Measurements from ENCODE around the gene DNM1.
"Not testable (repeated sequence)": the region's sequence is repeated elsewhere in the genome, so short reads cannot be mapped to it uniquely, and the experiment has no call there.

Gene DNM1

DNA sequence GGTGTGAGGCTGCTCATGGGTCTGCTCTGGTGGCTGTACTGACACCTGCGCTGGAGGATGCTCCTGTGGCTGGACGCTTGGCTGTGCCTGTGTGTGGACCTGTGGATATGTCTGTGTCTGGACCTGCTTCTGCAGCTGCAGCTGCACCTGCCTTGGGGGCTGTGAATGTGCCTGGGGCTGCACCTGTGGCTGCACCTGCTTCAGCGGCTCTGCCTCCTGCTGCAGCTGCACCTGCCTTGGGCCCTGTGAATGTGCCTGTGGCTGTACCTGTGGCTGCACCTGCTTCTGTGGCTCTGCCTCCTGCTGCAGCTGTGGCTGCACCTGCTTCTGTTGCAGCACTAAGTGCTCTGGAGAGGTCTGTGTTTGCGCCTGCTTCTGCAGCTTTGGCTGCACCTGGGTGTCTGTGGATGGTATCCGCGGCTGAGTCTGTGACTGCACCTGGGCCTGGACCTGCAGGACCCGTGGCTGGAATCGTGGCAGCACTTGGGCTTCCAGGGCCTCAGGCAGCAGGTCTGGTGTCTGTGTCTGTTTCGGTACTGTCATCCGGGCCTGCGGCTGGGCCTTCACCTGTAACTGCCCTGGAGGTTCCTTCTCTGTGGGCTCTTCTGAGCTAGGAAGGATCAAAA, 24.3 kb upstream of the DNM1 start:
- DNase-seq = no peak

DNA sequence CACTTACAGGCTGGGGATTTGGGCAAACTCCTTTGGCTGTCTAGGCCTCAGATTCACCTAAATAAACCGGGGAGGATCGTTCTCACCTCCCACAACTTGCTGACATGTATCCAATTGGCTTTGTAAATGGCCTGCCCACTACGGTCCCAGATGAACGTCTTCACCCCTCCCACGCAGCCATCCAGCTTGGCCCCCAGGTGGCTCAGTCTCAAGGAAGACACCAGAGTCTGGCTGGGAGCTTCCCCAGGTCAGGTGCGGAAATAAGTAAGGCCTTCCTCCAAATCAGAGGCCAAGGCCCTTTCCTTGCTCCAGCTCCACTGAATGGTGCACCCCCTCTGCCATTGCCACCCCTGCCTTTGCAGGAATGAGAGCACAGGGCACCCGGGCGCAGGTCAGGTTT, 23.2 kb upstream of the DNM1 start:
- DNase-seq = no peak

DNA sequence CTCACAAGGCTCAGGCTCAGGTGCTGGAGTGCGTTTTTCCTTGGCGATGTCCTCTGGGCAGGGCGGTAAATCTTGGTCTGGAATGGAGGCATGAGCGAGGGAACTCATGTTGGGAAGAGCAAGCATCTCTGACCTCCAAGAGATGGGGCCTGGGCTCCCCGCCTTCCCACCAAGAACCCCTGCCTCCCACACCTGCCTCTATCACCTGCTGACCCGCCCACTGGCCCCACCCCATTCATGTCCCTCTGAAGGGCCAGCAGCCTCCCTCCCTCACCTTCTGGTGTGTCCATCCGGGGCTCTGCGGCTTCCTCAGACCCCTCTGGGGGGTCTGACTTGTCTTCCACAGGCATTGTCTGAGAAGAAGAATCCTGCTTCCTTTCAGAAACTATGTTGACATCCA, 22.7 kb upstream of the DNM1 start:
- no peak for DNase-seq

DNA sequence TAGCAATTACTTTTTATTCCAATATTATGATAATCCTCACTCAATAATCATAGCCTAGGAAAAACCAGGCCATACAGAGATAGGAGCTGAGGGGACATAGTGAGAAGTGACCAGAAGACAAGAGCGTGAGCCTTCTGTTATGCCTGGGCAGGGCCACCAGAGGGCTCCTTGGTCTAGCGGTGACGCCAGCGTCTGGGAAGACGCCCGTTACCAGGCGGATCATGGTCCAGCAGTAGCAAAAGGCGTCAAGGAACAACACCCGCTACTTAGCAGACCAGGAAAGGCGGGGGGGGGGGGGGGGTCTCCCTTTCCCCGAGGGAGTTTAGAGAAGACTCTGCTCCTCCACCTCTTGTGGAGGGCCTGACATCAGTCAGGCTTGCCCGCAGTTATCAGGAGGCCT, 21.7 kb upstream of the DNM1 start:
- DNase-seq = not testable (repeated sequence)

DNA sequence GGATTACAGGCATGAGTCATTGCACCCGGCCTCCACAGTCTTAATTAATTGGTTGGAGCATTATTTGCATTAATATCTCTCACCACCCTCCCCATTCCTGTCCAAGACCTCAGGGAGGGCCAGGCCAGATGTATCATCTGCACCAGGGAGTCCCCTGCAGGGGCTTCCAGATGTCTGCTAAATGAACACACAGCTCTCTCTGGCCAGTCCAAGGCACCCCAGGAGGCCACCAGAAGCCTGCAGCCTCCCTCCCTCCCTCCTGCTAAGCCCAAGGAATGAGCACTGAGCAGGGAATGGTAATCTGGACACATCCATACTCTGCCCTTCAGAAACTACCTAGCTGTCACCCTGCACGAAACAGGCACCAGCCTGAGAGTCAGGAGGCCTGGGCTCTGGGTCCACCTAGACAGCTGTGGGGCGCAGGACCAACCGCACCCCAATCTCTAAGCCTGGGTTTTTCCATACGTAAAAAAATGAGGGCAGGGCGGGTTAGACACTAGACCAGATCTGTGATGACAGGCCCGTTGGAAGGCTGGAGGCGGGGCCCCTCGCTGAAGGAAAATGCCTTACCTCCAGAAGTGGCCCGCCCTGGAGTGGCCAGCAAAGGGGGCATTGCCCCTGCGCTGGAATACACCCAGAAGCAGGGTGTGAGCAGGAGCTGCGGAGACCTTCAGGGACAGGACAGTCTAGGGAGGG, 20.1 kb upstream of the DNM1 start:
- DNase-seq = no peak

DNA sequence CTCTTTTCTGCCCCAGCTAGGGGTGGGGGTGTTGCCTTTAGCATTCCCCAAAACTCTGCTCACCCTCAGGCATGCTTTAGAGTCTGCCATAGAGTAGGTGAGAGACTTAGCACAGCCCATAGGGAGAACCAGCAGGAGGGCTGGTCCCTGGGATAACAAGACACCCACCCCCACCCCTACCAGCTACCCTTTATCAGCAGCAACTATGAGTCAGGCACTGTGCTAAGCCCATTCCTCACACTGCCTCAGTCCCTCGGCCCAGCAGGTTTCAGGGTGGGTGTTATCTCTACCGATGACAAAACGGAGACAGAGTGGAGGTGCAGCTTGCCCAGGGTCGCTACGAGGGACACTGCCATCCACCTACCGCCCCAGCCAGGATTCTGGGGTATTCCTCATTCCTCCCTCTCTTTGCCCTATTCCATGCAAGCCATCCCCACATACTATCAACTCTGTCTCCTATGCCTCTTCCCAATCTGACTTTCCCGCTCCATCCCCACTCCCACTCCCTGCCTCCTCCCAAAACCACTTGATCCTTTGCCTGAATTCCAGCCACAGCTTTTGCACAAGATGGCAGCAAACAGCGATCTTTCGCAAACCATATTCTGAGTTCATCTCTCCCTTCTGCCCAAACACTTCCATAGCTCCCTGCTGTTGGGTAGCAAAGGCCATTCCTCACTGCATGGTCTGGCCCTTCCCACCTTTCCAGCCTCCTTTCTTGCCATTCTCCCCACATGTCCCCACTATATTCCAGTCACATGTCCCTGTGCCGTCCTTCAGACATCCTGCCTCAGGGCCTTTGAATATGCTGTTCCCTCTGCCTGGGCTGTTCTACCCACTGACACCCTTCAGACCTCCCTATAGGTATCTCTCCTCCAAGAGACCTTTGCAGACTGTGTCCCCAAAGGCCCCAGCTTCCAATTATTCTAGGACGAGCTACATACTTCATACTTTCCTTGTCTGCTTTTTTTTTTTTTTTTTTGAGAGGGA, 16.9 kb upstream of the DNM1 start:
- no peak for DNase-seq

DNA sequence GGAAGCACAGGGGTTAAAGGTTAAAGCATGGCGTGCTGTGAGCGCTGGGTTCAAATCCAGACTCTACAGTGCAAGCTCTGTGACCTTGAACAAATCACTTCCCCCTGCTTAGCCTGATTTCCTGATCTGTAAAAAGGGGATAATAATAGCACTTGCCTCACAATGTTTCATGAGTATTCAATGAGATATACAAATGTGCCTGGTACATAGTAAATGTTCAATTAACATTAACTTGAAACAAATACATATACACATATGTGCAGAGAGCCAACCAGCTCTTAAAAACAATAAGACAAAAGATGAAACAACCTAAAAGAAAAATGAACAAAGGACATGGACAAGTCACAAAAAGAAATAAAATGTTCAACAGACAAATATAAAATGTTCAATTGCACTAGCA, 15.8 kb upstream of the DNM1 start:
- no peak for DNase-seq

DNA sequence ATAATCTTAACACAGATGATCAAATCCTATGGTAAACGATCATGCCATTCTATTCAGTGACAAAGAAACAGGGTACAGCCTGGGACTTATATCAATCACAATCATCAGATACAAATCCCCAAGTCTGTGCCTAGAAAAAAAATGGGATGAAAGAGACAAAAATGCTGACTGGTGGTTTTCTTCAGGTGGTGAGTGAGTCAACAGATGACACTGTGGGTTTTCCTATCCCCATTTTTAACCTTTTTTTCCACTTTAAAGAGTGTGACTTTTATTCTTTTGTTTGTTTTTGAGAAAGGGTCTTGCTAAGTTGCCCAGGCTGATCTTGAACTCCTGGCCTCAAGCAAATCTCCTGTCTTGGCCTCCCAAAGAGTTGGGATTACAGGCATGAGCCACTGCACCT, 15.0 kb upstream of the DNM1 start:
- no peak for DNase-seq

DNA sequence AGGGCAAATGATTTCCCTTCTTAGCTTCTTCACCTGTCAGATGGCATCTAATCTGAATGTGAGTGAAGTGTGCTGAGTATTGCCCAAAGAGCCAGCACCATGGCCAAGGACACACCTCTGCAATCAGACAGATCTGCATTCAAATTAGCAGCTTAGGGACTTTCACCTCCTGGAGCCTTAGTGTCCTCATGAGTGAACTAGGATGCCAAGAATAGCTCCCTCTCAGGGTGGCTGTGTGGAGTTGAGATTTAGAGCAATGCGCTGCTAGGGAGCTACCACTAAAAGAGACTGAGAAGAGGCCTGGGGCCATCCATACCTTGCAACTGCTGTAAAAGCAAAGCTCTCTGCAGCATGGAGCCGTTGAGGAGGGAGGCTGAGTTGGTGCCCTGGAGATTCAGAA, 13.2 kb upstream of the DNM1 start:
- DNase-seq = no peak

DNA sequence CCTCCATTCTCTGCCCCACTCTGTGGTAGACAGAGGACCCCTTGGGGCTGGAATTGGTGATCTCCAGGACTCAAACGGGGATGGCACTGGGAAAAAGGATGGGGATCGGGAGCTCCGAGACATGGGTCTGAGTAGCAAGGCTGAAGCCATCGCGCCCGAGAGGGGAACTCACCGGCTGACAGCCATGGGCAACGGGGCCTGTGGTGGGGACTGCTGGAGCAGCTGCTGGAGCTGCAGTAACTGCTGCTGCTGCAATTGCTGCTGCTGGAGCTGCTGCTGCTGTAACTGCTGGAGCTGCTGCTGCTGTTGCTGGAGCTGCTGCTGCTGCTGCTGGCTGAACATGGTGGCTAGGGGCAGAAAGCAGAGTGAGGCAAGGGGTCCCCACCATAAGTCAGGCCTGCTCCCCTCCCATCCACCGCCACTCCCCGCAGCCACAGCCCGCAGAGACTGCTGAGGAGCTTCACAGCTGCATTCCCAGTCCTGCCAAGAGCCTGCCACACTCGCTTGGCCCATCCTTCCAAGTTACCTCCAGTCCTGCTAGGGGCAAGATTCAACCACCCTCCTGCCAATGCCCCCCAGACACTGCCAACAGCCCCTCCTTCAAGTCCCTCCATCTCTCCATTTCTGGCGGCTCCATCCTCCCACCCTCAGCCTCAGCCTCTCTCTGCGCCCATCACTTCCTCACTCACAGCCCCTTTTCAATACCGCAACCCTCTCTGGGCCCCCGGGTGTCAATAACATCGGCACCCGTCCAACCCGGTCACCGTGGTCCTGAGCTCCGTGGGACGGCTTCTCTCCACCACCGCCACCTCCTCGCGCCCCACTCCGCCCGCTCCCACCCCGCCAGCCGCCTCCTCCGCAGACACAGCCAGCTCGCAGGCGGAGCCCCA, 12.4 kb upstream of the DNM1 start:
- DNase-seq = no peak

DNA sequence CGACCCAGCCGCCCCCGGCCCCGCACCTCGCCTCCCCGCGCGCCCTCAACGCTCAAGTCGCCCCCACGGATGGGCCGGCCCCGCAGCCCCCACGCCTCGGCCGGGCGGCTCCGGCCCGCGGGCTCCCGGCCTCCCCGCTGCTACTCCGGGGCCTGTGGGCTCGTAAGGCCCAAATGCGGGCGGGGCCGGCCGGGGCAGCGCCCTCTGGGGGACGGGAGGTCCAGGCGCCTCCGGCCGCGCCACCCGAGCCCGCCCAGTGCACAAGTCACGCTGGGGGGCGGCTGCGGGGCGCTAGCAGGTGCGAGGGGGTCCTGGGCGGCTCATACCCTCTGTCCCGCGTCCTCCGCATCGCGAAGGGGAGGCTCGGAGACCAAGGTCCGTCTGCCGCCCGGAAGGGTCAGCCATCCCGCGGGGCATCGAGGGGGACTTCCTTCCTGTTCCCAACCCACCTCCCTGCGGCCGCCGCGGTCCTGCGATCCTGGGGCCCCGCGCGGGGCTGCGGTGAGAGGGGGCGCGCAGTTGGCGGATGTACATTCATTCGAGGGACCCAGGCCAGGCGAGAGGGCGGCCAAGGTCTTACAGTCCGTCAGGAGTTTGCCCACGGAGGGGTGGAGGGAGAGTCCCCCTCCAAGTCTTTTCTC, 11.7 kb upstream of the DNM1 start, which contains the start of gene CIZ1:
Gene CIZ1, minus strand, starts transcription at position 167 of the 641 bp plus-strand sequence. CDS start 715 bp downstream, outside the sequence.
- peak; percentile 73 for DNase-seq

DNA sequence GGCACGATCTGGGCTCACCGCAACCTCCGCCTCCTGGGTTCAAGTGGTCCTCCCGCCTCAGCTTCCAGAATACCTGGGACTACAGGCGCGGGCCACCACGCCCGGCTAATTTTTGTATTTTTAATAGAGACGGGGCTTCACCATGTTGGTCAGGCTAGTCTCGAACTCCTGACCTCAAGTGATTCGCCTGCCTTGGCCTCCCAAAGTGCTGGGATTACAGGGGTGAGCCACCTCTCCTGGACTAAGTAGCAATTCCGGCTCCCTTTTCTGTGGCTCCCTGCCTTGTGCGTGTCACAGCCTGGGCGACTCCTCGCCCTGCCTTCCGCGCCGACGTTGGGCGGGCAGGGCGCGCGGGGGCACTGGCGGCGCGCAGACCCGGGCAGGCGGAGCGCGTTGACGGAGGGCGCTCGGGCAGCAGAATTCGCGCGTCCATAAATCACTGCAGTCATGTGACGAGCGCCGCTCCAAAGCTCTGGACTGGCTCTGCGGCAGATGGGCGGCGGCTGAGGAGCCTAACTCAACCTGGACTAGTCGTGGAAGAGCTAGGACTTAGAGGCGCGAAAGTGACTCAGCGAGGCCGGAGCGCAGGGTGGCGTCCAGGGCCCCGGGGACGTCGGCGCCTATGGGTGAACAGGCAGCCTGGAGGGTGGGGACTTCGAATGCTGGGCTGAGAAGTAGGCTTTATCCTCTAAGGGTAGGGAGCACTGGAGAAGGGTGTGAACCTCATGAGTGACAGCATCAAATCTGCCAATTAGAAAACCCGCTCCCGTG, 10.4 kb upstream of the DNM1 start:
- DNase-seq = no peak

DNA sequence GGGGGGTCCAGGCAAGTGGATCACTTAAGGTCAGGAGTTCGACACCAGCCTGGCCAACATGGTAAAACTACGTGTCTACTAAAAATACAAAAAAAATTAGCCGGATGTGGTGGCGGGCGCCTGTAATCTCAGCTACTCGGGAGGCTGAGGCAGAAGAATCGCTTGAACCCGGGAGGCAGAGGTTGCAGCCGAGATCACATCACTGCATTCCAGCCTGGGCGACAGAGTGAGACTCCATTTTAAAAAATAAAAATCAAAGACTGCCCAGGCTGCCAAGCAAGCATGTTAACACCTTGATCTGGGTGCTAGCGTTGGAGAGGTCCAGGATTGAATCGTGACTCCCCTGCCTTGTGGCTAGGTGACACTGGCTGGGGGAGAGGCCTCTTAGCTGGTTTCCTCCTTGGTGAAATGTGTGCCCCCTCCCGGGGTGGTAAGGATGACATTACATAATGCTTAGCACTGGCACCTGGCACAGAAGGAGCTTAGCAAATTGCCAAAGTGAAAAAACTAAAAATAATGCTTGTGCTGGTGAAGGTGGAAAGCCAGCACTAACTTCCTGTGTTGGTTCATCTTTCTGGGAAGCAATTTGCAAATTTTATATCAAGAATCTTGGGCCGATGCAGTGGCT, 9.6 kb upstream of the DNM1 start:
- DNase-seq = no peak

DNA sequence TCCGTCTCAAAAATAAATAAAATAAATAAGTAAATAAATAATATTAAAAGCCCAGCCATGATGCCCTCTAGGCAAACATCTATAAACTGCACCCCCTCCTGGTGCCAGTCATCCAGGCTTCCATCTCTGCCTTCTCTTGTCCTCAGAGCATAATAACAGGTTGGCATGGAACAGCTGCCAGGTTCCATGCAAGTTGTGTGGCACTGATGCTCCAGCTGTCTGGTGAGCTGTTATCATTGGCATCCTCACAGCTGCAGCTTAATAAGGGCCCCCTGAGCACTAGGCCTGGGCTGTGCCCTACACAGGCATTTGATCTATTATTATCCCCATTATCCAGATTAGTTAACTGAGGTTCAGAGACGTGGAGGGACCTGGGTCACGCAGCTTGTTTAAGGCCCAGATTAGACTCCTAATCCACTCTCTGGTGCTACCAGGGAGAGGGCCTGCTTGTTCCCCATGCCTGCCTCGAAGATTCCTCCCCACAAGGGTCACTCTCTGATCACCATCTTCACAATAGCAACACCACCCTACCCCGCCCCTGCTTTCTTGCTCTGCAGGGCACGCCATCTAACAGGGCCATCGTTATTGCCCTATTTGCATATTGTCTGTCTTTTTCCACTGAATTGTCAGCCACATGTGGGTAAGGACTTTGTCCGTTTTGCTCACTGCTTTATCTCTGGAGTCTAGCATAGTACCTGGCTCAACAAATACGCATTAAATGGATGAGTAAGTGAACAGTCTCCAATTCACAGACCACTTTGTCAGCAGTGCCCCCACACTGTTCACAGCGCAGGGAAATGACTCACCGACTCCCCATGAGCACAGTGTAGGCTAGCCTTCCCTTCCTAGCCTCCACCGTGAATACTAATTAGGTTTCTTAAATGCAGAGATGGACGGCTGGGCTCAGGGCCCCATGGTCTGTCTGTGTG, 1.5 kb upstream of the DNM1 start:
- no peak for DNase-seq

DNA sequence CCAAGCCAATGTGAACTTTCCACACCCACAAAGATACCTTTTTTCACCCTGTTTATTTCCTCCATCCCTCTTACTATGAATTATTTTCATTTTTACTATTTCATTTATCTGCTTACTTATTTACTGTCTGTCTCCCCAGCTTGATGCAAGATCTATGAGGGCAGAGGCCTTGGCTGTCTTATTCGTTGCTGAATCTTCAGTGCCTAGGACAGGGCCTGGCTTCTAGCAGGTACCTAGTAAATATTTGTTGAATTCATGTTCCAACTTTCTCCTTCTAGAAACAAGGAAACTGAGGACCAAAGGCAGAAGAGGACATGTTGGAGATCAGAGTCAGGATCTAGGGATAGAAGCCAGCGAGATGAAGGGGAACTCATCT, 543 bp upstream of the DNM1 start:
- no peak for DNase-seq

DNA sequence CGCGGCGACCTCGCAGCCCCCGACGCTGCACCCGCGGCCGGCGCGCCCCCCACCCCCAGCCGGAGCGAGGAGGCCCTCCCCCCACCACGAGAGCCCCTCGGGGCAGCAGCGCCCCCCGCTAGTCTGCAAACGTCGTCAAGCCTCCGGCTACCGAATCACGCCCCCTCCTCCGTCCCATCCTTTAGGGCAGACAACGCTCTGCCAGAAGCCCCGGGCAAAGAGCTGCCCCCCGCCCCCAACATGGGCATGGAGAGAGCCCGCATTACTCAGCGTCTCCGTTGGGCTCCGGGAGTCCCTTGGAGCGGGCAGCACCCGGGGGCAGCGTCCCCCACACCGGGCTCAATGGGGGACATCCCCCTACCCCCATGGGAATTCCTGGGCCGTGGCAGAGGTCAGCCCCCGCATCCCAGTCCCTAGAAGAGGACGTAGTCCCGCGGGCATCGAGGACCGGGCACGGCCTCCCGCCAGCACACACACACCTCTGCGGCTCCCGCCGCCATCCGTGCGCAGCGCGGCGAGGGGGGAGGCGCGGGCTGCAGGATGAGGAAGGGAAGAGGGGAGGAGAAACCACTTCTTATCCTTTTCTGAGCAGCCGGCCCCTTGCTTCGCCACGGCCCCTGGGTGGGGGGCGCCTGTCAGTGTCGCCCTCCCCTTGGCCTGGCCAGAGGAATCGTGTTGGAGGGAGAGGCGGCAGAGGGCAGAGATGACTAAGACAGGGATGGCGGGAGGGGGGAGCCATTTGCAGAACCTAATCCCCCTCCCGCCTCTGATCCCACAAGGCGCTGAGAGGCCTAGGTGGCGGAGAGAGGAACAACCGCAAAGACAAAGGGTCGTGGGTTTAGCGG, 750 bp downstream of the DNM1 start:
- no peak for DNase-seq

DNA sequence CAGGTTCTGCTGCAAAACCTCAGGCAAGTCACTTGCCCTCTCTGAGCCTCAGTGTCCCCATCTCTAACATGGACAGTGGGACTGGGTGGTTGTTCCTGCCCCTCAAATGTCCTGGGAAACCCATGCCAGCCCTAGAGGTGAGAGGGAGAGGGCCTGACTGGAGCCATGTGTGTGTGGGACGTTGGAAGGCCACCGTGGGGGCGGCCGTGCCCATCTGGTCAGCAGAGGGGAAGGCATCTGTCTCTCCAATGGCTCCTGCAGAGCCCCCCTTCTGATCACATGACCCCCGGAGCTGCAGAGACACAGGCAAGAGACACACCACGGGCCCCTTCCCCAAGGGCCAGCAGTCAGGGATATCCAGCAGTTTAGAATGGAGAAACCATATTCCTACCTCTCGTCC, 1.7 kb downstream of the DNM1 start:
- no peak for DNase-seq

DNA sequence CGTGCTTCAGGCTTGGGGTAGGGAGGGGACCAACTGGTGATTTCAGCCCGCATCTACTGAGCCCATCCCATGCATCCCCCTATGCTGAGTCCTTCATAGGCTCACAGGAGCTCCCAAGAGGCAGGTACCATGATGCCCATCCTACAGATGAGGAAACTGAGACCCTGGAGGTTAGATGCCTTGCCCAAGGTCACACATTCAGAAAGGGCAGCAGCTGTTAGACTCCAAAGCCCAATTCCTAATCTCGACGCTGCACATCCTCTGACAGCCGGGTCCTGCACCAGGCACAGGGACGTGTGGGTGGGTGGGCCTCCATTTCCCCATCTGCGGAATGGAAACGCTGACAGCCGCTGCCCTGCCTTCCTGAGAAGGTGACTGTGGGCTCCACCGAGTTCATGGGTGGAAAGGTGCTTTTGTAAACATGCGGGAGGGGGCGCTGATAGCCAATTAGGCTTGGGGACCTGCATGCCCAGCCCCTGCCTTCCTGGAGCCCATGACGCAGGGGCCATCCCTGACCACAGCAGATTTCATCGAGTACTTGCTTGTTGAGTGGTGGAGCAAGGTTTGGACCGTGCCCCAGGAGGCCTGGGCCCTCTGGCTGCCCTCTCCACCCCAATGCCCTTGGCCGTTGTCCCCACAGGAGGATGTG, 2.2 kb downstream of the DNM1 start:
- no peak for DNase-seq

Data from activated gamma-delta T cell treated with Interleukin-2 at 50 U/mL for 16 hours (primary cell).